T-helper 1 cell (primary cell): Measurements from ENCODE around the gene SH3BP1.

Source experiments
- DNase-seq, 5 donors: peaks; one replicate each; pipeline ENCODE4 v3.0.0-alpha.2; 2012 to 2020

Gene SH3BP1

DNA sequence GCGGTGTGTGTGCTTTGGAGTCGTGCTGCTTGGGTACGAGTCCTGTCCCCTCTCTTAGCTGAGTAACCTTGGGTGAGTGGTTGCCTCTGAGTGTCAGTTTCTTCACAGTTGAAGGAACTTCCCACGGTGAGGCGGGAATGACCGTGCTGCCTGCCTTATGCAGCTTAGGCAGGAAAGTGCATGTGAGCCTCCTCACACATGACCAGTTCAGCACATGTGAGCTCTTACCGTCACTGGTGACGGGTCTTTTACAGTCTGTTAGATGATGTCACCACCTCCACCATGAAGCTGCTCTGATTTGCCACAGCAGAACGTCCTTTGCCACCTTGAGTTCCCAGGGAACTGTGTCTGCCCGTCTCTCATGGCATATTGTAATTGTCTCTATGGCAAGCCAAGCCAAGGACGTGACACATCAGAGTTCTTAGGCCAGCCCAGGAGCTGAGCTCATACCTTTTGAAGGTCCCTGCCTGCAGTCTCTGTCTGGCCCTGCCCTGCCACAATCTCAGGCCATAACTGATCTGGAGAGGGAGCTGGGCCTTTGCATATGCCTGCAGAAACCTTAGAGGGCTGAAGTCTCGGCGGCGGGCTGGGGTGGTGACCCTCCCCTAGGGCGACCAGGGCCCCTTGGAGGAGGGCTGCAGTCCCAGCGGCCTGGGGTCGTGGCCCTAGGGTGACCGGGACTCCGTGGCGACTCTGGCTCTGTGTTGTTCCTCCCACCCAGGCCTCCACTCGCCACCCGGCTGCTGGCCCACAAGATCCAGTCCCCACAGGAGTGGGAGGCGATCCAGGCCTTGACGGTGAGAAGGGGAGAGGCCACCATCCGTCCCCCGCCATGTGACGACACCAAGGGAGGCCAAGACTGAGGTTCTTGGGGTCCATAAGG is 23.0 kb upstream of the SH3BP1 start:
- DNase-seq, result no peak

DNA sequence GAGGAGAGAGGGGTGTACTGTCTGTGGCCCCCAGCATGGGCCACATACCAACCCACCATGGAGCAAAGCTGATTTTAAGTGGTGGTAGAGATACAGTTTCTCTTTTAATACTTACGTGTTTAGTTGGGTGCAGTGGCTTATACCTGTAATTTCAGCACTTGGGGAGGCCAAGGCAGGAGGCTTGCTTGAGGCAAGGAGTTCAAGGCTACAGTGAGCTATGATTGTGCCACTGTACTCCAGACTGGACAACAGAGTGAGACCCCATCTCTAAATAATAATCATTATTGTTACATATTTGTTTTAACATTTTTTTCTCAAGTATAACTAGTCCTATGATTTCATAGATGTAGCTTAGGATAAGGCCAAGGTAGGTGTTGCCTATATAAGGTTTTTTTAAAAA is 22.0 kb upstream of the SH3BP1 start:
- no peak for DNase-seq

DNA sequence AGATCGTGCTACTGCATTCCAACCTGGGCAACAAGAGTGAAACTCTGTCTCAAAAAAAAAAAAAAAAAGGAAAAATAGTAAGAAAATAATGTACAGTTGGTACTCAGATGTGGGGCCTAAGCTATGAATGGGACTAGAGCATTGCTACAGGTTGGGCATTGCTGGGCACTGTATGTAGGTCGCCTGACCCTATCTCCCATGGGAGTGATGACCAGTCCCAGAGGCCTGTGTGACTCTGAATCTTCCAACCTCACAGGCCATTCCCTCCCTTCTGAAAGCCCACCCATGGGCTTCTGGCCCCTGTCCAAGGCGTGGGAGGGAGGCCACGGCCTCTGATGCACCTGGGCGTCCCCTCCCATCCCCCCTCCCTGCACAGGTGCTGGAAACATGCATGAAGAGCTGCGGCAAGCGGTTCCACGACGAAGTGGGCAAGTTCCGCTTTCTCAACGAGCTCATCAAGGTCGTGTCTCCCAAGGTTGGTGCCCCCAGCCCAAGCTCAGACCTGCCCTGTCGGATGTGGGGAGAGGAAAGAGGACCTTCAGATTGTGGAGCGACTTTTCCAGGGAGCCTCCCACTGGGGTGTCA is 21.3 kb upstream of the SH3BP1 start:
- DNase-seq, result no peak

DNA sequence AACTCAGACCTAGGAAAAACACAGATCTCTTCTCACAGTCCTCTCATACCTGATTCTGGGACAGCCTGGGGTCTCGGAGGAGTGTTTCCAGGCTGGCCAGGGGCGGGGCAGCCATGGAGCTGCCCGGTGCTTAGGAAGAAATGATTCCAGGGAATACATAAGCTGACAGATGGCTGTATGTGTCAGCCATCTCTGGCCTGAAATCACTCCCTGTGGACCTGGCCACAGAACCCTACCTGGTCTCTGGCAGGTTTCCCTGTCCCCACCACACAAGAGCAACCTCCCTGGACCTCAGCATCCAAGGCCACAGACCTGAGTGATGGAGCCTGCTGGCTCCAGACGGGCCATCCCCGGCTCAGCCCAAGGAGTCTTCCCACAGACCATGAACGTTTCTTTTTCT is 20.8 kb upstream of the SH3BP1 start:
- no peak for DNase-seq

DNA sequence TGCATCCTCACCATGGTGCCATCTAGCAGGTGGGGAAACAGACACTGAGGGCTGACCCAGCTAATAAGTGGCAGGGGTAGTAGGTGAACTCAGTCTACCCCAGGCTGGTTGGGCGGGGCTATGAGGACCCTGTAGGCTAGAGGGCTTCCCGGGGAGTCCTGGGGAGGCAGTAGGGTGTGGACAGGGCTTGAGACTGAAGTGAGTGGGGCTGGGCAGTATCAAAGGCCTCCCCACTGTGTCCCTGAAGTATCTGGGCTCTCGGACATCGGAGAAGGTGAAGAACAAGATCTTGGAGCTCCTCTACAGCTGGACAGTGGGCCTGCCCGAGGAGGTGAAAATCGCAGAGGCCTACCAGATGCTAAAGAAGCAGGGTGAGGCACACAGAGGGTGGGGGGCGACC is 19.5 kb upstream of the SH3BP1 start:
- no peak for DNase-seq

DNA sequence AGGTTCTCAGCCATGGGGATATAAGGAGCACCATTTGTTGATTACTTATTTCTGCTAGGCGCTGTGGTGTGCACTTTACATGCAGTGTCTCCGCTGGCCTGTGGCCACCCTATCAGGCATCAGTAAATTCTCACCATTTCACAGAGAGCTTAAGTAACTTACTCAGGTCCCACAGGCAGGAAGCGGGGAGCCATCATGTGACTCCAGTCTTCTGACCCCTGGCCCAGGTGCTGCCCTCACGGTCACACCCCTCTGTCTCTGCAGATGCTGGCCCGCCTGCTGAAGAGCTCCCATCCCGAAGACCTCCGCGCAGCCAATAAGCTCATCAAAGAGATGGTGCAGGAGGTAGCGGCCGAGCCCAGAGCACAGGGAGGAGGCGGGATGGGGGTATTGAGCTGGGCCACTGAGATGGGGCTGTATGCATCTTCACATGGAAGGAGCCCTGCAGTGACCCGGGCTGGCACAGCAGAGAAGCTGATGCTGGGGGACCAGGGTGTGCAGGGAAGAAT is 18.1 kb upstream of the SH3BP1 start:
- no peak for DNase-seq

DNA sequence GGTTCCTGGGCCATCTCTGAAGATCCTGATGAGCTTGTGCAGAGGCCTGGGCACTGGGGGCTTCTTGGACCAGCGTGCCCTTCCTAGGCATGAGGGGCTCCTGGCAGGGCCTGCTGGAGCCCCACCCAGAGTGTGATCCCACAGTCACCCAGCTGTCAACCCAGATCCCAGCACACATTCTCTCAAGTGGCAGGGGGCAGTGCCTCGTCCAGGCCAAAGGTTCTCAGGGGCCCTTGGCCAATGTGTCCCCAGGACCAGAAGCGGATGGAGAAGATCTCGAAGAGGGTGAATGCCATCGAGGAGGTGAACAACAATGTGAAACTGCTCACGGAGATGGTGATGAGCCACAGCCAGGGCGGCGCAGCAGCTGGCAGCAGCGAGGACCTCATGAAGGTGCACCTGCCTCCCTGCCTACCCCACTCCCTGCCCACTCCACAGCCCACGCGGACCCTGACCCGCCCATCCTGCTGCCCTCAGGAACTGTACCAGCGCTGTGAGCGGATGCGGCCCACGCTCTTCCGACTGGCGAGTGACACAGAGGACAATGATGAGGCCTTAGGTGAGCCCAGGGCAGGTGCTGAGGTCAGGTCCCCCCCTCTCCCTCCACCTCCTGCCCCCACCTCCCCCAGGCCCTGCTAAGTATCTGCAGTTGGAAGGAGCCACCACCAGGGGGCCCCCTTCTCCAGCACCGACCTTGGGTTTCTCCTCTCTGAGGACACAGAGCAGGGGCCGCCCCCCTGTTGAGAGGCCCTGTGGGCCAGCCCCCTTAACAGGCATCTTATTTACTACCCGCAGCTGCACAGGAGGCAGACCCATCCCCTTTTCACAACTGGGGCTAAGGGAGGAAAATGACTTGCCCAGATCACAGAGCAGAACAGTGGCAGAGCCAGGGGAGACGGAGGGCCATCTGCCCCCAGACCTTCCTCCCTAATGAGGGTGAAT is 16.1 kb upstream of the SH3BP1 start:
- peak; percentile 56 to 71 (median 66) for DNase-seq

DNA sequence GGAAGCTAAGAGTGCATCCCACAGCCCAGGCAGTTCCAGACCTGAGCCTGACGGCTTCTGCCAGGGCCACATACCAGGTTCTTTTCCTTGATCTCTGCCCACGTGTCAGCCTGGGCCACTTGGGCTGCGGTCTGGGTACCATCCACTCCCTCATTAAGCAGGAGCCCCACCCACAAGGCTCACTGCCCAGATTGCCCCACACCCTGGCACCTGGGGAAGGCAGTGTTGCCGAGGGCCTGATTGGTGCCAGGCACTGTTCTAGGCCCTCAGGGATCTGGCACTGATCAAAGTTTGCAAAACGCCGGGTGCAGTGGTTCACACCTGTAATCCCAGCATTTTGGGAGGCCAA is 15.5 kb upstream of the SH3BP1 start:
- no peak for DNase-seq

DNA sequence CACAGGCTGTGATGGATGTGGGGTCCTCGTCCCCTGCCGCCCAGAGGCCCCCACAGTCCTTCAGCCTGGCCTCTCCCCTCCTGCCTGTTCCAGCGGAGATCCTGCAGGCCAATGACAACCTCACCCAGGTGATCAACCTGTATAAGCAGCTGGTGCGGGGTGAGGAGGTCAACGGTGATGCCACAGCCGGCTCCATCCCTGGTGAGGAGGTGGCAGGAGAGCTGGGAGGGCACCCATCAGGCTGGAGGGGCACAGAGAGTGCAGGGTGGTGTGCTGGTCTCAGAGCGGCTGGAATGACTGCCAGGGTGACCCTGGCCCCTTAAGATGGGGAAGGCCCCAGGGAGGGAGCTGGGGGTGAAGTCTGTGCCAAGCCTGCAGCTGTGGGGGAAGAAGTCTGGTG is 14.6 kb upstream of the SH3BP1 start:
- no peak for DNase-seq

DNA sequence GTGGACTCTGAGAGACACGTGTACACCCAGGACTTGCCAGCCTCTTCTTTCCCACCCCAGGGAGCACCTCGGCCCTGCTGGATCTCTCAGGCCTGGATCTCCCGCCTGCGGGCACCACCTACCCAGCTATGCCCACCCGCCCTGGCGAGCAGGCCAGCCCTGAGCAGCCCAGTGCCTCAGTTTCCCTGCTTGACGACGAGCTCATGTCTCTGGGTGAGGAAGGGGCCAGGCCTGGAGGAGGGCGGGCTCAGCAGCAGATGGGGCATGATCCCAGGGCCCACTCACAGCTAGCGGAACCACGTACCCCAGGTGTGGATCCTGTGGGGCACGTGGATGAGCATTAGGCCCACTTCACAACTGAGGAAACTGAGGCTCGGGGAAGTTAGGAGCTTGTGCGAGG is 13.7 kb upstream of the SH3BP1 start:
- no peak for DNase-seq

DNA sequence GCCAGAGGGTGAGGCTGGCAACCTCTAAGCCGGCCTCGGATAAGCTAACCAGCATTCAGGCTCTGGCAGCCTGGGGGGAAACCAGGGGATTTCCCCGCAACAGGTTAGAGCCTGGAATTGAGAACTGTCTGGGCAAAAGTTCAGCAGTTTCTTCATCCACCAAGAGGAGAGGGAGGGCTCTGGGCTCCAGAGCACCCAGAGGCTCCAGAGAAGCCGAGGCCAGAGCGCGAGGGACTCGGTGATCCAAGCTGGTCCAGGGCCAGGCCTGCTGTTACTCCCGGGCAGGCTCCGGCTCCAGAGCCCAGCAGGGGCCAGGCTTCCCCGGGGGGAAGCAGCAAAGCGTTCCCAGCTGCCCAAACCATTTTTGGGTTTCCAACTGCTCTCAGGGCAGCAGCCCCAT is 13.3 kb upstream of the SH3BP1 start:
- DNase-seq, result no peak

DNA sequence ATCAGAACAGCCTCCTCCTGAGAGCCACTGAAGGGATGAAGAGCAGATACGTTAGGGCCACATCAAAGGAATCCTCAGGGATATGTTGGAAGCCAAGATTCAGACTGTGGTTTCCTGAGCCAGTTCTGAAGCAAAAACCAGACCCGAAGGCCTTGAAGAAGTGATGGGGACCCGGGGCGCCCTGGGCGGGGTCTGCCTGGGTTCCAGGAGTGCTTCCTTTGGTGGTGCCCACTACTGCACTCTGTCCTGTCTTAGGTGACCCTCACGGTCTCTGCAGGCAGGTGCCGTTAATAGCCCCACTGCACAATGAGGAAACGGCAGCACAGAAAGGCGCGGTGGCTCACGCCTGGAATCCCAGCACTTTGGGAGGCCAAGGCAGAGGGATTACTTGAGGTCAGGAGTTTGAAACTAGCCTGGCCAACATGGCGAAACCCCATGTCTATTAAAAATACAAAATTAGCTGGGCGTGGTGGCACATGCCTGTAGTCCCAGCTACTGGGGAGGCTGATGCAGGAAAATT is 12.9 kb upstream of the SH3BP1 start:
- no peak for DNase-seq

DNA sequence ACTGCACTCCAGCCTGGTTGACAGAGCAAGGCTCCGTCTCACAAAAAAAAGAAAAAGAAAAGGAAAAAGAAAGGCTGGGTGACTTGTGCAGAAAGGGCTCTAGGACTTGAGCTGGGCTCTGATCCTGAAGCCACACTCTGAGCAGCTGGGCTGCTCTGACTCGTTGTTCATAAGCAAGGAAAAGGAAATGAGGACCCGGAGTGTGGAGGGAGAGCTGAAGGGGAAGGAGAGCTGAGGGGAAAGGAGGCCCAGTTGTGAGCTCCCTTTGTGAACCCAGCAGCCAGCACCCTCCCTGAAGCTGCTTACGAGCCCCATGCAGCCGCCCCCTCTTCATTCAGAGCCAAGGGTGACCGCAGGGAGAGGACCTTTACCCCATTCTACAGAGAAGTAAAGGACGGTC is 12.3 kb upstream of the SH3BP1 start:
- no peak for DNase-seq

DNA sequence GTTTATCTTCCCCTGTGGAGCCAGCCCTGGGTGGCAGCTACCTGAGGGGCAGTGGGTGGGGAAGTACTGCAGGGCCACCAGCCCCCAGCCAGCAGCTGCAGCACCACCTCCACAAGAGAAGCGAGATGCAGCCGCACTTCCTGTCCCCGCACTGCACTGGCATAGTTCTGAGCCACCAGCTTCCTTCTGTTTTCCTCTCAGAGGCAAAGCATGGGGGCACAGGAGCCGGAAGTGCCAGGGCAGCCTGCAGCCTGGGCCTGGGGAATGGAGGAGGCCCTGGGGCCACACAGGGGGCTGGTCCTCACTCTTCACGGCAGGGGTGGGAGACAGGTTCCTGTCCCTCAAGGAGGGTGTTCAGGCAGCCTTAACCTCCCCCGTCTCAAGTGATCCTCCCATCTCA is 11.9 kb upstream of the SH3BP1 start:
- peak in 3 of 5 donors; percentile 43 to 71 (median 50) for DNase-seq

DNA sequence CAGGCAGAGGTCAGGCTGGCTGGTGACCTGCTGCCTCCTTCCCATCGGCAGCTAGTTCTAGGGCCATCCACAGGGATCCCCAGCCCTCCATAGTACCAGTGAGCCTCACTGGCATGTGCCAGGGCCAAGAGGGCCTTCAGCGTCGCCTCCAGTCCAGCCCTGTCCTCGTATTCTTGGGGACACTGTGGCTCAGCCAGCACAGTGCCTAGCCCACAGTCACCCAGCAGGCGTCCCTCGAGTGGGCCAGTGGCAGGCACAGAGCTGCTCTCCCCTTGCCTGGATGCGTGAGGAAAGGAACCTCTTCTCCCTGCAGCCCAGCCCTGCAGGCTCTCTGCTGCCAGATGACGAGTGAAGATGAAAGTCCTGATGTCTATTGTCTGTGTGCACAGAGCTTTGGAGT is 10.6 kb upstream of the SH3BP1 start:
- no peak for DNase-seq

DNA sequence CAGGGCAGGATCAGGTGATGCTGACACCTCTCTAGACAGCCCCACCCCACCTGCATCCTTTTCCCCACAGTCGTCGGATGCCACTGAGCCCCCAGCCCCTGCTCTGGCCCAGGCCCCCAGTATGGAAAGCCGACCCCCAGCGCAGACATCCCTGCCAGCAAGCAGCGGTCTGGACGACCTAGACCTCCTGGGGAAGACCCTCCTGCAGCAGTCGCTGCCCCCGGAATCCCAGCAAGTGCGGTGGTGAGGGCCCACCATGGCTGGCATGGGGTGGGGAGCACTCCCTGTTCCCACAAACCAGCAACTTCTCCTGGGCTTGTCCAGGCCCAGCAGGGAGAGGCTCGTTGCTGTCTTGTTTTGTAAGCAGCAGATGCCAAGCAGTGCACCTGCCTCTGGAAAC is 9.5 kb upstream of the SH3BP1 start:
- DNase-seq, result no peak

DNA sequence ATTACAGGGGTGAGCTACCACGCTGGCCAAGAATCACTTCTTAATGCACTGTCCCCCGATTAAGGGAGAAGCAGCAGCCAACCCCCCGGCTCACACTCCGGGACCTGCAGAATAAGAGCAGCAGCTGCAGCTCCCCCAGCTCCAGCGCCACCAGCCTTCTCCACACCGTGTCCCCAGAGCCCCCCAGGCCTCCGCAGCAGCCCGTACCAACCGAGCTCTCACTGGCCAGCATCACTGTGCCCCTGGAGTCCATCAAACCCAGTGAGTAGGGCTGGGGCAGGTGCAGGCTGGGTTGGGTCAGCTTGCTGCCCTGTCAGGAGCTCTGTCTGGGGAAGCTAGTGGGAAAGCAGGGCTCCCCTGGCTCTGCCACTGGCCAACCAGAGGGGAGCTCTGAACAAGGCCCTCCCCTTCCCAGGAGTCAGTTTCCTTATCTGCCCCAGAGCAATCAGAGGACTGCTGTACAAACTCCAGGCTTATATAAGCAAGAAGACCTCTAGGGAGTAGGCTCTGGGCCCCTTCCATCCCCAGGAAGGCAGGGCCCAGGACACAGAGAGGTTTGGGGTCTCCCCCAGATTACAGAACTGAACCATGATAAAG is 8.5 kb upstream of the SH3BP1 start:
- no peak for DNase-seq

DNA sequence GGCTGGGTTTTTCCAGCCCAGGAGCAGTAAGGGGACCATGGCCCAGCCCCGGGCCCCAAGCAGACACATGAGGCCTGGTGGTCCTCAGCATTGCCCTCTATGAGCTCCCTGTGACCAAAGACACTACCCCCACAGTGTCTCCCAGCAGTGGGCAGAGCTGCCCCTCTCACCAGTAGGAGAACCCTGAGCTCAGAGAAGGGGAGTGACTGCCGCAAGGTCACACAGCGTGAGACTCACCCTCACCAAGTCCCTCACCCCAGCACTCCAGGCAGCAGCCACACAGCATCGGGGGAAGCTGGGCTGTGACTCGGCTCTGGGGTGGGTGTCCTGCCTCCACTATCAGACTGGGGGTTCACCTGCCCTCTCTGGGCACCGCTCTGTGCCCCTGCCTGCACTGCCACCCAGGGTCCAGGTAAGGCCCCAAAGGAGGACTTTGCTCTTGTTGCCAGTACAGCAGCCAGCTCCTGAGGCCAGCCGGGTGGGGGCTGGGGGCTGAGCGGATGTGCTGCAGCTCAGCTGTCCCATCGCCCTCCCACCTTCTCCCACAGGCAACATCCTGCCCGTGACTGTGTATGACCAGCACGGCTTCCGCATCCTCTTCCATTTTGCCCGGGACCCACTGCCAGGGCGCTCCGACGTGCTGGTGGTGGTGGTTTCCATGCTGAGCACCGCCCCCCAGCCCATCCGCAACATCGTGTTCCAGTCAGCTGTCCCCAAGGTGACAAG is 7.9 kb upstream of the SH3BP1 start:
- no peak for DNase-seq

DNA sequence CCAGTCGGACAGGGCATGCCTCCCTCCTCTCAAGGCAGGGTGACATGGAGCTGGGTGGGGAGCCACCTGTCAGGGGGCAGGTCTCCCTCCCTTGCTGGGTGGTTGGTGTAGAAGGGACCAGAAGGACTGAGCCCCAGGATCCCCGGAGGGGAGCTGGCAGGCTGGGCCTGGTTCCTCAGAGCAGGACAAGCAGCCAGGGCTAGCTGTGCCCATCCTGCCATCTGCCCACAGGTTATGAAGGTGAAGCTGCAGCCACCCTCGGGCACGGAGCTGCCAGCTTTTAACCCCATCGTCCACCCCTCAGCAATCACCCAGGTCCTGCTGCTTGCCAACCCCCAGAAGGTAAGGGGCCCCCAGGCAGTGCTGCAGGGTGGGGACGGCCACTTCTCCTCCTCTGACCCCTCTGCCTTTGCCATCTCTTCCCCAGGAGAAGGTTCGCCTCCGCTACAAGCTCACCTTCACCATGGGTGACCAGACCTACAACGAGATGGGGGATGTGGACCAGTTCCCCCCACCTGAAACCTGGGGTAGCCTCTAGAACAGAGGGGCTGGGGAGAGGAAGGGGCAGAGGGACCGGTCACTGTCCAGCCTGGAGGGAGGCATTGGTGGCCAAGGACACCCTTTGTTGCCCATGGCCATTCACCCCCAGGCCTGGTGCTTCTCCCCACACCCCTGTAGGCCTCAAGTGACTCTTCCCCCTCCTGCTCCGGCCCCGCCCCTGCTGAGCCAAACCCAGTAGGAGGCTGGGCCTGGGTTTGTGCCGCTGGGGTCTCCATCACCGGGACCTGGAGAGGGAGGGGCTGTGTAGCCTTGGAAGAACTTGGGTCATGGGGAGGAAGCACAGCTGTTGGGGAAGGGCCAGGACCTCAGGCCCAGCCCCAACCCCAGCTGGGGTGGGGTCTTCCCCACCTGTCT is 7.0 kb upstream of the SH3BP1 start:
- no peak for DNase-seq

DNA sequence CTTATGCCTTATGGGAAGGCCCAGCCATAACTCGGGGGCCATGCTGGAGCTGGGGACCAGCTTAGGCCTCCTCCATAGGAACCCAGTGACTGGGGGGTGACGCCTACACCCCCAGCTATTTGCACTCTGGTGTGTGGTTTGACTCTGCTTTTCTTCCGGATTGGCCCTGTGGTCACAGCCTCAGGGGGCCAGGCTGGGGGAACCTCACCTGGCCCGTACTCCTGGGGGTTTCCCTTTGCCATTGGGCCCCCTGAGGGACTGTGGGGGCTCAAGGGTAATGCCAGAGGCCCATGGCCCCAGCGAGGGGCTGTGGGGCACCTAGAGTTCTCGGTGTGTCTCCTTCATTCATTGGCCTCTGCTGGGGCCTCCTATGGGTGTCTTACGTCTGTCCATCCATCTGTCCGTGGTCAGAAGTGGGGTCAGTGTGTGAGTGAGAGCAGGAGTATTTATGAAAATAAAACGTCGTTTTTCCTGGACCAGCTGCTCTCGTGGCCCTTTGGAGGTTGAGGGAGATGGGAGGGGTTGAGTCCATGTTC is 6.3 kb upstream of the SH3BP1 start:
- DNase-seq, result peak in 1 of 5 donors; percentile 61
